Activated T-helper 1 cell treated with anti-CD3 and anti-CD28 coated beads, Interleukin-2, amount 50 U/mL, for 16 hours (primary cell): ENCODE results near the gene HEATR5A.
"Not testable (repeated sequence)": the region's sequence is repeated elsewhere in the genome, so short reads cannot be mapped to it uniquely, and the experiment has no call there.

Source experiments
- DNase-seq, 2 donors: peaks; one replicate each; pipeline ENCODE4 v3.0.0-alpha.2; 2020; ENCODE audit warnings: low read depth in 1 of 2, low spot score in 1 of 2

The HEATR5A gene

DNA sequence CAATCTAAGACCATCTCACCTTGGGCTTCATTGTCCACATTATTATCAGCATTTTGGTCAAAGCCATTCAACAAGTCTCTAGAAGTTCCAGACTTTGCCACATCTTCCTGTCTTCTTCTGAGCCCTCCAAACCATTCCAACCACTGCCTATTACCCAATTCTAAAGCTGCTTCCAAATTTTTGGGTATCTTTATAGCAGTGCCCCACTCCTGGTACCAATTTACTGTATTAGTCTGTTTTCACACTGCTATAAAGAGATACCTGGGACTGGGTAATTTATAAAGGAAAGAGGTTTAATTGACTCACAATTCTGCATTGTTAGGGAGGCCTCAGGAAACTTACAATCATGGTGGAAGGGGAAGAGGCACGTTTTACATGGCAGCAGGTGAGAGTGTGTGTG, 89.0 kb downstream of the HEATR5A start:
- not testable (repeated sequence) for DNase-seq

DNA sequence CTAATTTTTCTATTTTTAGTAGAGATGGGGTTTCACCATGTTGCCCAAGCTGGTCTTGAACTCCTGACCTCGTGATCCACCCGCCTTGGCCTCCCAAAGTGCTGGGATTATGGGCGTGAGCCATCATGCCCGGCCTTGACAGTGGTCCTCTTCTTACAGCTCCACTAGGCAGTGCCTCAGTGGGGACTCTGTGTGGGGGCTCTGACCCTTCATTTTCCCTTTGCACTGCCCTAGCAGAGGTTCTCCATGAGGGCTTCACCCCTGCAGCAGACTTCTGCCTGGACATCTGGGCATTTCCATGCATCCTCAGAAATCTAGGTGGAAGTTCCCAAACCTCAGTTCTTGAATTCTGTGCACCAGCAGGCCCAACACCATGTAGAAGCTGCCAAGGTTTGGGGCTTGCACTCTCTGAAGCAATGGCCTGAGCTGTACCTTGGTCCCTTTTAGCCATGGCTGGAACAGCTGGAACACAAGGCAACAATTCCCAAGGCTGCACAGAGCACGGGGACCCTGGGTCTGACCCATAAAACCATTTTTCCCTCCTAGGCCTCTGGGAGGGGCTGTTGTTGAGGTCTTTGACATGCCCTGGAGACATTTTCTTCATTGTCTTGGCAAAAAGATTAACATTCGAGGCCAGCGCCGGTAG, 90.4 kb downstream of the HEATR5A start:
- DNase-seq = not testable (repeated sequence)

DNA sequence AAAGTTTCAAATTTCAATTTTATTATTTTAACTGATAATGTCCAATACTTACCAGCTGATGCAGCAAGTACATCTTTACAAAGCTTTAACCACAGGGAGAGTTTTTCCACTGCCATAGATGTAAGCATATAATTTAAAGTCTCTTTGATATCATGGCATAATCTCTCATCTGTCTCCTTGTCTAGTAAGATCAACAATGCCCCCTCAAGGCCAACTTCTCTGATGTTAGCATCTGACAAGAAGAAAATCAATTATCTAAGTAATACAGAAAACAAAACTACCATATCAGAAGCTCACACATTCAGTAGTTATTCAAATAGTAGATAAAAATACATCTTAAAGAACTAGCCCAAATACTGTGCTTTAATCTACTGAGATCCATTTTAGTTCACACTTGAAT, 94.2 kb downstream of the HEATR5A start:
- no peak for DNase-seq

DNA sequence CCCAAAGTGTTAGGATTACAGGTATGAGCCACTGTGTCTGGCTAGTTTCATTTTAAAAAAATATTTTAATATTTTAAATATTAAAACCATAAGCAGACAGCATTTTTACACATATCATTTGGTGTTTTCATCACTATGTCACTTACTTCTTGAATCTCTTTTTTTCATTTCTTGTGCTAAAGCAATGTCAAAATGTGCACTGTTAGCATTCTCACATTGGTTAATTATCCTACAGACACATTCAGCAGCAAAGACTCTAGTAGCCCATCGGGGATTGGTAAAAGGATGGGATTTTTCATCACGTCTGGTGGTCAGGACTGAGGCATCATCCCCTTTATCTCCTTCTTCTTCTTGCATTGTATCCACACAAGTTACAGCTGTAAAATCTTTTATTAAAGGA, 96.9 kb downstream of the HEATR5A start:
- no peak for DNase-seq

DNA sequence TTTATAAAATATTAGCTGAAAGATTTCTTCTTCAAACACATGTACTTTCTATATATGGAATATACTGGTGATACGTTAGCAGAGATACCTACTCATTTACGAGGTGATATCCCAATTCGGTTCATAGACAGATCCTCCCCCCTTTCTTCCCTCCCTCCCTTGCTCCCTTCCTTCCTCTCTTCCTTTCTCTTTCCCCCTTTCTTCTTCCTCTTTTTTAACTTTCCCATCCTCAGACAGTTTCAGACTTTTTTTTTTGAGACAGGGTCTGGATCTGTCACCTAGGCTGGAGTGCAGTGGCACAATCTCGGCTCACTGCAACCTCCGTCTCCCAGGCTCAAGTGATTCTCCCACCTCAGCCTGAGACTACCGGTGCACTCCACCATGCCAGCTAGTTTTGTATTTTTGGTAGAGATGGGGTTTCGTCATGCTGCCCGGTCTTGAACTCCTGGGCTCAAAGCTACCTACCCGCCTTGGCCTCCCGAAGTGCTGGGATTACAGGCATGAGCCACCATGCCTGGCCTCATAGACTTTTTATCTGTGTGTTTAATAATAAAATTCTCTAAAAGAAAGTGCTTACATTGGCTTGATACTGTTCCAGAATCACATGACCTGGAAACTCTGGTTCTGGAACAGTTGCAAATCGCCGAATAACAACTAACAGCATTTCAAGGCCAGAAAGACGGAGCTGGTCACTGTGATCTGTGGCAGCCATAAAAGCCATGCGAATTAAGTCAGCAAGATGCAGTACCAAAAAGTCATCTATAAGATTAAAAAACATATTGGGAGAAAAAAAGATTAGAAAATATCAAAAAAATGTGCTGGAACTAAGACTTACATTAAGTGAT, 99.2 kb downstream of the HEATR5A start:
- no peak for DNase-seq

DNA sequence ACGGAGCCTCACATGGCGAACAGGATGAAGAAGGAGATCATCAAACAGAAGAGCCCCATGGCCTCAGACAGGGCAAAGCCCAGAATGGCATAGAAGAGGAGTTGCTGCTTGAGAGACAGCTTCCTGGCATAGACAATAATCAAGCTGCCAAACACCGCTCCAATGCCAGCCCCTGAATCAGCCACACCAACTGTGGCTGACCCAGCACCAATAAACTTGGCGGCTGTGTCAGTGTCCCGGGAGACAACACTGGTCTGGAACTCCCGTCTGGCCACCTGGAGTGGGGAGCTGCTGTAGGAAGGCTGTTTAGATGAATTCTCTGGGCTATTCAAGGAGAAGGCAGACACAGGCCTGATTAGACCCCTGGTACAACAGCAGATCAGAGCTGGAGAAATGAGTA, 100.1 kb downstream of the HEATR5A start:
- DNase-seq = no peak

DNA sequence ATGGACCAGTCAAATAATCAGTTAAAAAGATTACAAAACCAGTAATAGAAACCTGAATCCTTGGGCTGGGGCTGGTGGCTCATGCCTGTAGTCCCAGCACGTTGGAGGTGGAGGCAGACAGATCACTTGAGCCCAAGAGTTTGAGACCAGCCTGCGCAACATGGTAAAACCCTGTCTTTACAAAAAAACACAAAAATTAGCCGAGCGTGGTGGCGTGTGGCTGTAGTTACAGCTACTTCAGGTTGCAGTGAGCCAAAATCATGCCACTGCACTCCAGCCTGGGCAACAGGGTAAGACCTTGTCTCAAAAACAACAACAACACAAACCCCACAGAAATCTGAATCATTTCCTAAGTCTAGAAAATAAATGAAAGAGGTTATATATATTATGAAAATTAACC, 100.6 kb downstream of the HEATR5A start:
- no peak for DNase-seq

DNA sequence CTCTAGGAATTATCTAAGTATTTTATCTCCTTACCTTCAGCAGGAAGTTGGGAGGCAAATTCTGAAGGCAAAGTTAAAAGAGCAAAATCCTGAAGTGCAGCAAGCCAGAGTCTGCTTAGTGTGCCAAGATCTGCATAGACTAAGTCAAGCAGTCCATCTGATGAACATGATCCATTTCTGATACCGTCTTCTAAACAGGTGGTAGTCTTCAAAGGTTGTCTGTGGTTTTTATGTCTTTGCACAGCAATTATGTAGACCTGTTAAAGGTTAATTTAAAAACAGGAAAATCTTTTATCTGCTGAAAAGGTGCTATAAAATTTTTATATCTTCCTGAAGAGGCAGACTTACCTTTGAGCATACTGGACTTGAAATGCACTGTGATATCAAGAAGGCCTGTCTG, 107.4 kb downstream of the HEATR5A start:
- no peak for DNase-seq

DNA sequence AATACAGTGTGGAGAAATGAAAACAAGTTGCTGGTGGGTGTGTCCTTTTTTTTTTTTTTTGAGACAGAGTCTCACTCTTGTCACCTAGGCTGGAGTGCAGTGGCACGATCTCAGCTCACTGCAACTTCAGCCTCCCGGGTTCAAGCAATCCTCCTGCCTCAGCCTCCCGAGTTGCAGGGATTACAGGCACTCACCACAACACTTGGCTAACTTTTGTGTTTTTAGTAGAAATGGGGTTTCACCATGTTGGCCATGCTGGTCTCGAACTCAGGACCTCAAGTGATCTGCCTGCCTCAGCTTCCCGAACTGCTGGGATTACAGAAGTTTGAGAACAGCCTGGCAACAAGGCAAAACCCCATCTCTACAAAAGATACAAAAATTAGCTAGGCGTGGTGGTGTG, 108.0 kb downstream of the HEATR5A start:
- DNase-seq = not testable (repeated sequence)

DNA sequence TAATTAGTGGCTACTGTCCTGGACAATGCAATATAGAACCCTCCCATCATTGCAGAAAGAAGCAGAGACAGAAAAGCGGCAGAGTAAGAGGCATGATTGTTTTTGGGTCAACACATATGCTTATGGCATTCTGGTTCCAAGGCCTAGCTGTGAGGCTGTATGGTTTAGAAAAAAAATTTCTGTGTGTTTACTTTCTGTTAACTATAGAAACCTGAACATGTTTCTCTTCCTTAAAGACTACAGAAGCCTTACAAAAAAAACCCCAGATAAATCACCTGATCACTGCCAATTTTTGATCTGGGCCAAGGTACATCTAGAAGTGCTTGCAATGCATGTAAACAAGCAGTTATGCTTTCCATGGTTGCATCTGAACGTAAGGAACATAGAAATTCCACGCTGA, 112.7 kb downstream of the HEATR5A start:
- no peak for DNase-seq

DNA sequence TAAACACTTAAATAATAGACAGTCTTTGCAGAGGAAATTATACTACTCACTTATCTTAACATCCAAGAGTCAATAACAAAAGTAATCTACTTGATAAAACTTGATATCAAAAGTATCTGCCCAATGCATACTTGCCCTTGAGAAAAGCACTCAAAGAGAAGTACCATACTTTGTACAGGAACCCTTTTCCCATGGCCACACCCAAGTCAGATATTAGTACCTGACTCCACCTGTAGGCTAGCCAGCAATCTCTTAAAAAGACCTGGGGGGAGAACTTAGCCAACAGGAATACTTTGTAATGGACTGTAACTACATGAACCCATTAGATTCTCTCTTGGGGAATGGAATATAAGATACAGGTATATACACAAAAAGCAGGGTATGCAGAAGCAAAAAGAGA, 113.2 kb downstream of the HEATR5A start:
- DNase-seq = no peak

DNA sequence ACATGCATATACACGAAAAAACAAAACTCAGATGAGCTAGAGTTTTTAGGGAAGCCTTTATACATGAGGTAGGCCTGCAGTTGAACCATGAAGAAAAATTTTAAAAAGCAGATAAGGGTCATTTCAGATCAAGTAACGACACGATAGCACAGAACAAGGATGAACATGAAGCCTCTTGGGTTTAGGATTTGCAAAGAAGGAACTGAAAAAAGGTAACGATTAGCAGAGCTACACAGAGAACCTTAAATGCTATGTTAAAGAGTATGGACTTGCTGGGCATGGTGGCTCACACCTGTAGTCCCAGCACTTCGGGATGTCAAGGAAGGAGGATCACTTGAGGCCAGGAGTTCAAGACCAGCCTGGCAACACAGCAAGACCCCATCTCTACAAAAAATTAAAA, 116.7 kb downstream of the HEATR5A start:
- no peak for DNase-seq

DNA sequence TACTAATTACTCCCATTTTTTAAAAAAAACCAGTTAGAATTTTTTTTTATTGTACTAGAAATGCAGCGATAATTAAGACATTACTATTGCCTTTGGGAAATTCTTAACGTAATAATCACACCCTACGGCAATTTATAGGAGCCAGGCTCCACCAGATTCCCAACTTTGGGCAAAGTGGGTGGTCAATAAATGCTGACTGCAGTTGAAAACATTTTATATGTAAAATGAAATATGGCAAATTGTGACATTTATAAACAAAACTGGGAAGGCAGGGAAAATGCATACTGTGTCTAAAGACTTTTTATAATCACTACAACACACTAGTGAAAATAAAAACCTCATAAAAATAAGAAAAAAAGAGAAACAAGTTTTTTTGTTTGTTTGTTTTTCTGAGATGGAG, 119.5 kb downstream of the HEATR5A start:
- DNase-seq = no peak

DNA sequence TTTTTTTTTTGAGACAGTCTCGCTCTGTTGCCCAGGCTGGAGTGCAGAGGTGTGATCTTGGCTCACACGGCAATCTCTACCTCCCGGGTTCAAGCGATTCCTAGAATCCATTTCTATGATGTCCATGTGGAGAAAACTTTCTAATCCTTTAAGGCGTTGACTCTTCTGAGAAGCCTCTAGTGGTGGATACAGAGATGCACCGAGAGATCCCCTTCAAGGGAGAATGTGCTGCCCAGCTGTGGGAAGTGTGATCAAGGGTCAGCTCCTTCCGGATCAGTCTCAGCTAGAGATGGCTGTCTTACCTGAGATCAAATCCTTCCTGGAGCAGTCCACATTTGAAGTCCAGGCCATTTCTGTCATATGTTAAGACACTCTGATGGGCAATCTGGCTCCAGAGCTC, 120.1 kb downstream of the HEATR5A start:
- DNase-seq = no peak

DNA sequence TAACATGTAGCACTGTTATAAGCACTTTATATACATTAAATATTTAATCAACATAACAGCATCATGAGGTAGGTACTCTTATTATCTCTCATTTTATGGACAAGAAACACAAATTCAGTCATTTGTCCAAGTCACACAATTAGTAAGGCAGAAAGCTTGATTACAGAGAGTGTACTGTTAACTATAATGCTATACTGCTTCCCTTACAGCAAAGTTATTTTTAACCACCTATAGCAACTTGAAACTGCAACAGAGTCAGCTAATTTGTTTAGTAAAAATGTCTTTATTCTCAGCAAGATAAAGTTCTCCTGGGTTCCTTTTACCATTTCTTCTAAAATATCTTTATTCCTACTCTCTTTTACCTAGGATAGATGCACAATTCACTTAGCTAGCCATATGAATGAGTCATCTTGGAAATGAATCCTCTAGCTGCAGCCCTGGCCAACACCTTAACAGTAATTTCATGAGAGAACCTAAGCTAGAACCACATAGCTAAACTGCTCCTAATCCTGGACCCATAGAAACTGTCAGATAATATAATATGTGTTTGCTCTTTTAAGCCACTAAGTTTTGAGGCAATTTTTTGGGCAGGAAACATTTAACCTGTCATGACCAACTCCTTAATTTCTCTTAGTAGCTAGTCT, 122.5 kb downstream of the HEATR5A start:
- DNase-seq = no peak

DNA sequence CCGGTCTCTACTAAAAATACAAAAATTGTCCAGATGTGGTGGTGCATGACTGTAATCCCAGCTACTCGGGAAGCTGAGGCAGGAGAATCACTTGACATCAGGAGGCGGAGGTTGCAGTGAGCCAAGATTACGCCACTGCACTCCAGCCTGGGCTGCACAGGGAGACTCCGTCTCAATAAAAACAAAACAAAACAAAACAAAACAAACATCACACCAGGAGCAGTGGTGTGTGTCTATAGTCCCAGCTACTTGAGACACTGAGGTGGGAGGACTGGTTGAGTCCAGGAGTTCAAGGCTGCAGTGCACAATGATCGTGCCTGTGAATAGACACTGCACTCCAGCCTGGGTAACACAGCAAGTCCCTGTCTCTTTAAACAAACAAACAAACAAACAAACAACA, 123.2 kb downstream of the HEATR5A start:
- no peak for DNase-seq

DNA sequence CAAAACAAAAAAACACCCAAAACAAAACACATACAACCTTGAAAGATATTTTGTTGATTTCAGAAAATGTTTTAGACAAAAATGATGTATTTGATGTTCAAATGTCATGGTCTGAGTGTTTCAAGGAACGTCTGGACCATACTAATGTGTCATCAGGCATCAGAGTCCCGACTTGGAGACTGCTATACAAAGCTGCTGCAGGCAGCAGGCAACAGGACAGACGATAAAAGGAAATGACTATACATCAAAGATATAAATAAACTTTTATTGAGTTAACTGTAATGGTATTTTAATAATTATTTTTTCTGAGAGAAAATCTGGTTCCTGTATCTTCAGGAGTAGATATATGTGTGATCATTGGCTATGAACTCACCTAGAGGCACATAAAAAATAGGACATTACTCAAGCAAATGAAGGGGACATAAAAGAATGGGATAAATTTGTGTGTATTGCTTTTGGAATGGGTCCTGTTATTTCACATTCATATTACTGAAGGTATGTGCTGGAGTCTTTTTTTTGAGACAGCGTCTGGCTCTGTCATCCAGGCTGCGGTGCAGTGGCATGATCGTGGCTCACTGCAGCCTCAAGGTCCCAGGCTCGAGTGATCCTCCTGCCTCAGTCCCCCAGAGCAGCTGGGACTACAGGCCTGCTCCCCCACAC, 125.5 kb downstream of the HEATR5A start:
- DNase-seq = no peak

DNA sequence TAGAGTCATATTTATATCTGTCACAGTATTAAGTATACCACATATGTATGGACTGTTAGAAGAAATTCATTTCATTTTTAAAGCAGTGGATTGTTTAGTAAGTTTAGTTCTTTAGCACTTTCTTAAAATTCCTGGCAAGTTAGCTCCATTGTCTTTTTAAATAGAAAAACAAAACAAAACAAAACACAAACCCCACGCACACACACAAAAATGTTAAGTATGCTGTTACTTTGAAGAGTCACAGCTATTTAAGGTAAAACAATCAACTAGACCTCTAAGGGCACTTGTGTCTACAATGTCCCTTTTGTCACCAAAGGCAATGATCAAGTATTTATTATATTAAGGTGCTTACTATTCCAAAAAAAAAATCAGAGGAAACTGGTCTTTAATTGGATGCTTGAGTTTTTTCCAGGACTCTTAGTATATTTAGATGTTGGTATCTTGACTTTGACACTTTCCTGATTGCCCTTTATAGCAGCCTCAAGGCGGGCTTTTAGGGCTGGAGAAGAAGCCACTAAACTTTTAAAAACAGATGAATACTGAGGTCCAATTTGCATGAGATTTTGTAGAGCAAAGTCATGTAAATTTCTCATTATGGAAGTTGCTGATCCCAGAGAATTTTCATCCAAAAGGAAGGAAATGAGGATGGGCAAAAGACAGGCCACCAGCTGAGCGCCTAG, 127.3 kb downstream of the HEATR5A start:
- DNase-seq = no peak

DNA sequence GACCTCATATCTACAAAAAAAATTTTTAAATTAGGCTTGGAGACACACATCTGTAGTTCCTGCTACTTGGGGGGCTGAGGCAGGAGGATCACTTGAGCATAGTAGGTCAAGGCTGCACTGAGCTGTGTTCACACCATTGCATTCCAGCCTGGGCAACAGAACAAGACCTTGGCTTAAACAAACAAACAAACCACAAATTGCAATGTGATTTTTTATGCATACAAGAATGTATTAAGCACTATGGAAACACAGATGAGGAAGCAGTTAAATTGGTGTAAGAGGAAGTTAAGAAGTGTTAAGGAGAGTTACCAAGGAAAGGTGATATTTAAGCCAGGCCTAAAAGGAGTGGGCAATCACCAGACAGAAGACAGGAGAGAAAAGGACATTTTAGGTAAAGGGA, 129.1 kb downstream of the HEATR5A start:
- no peak for DNase-seq

DNA sequence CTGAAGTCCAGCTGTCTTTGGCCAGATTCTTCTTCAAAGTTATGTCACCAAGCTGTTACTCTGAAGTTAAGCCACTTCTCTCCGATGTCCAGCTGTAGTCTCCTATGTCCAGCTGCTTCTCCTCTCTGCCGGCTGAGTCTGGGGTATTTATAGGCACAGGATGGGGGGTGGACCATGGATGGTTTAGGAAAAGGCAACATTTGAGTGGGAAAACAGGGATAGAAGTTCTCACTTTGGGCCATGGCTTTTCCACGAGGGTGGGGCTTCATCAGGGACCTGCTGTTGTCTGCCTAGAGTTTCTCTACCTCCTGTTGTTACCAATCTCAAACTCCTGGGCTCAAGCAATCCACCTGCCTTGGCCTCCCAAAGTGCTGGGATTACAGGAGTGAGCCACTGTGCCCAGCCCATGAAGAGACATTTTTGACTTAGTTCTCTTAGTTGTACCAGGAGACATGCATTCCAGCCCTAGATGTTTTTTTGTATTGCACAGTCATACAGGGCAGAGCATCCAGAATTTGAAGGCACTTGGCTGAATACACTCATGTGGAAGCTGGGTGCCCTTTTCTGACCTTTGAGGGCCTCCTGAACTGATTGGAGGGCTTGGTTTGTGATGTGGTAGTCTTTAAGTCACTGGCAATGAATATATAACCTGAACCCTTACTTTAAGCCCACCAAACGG, 132.9 kb downstream of the HEATR5A start:
- DNase-seq = no peak
